HEK293 (cell line): ENCODE measurements around the gene WDR76.

Experiments used
- BCL11A ChIP-seq: fragments of 450-650 bp; formaldehyde crosslinking; IDR thresholded peaks from 2 replicates; pipeline ENCODE4 v1.5.1; 2016; ENCODE audit warnings: low read depth, missing biosample characterization, missing genetic modification characterization
- EGR2 ChIP-seq: fragments of 450-650 bp; formaldehyde crosslinking; IDR thresholded peaks from 2 replicates; pipeline ENCODE4 v1.5.1; 2016; ENCODE audit warnings: low read depth, missing biosample characterization, missing genetic modification characterization
- GLIS1 ChIP-seq: fragments of 450-650 bp; formaldehyde crosslinking; IDR thresholded peaks from 2 replicates; pipeline ENCODE4 v1.5.1; 2016; ENCODE audit warnings: missing biosample characterization, missing genetic modification characterization
- GLIS2 ChIP-seq: fragments of 450-650 bp; formaldehyde crosslinking; IDR thresholded peaks from 2 replicates; pipeline ENCODE4 v1.5.1; 2016; ENCODE audit warnings: missing biosample characterization, missing genetic modification characterization
- KLF7 ChIP-seq: fragments of 450-650 bp; formaldehyde crosslinking; IDR thresholded peaks from 2 replicates; pipeline ENCODE4 v1.5.1; 2016; ENCODE audit warnings: missing biosample characterization, missing genetic modification characterization, borderline replicate concordance
- PATZ1 ChIP-seq: fragments of 450-650 bp; formaldehyde crosslinking; IDR thresholded peaks from 2 replicates; pipeline ENCODE4 v1.5.1; 2016; ENCODE audit warnings: missing biosample characterization, missing genetic modification characterization
- SALL2 ChIP-seq: fragments of 450-650 bp; formaldehyde crosslinking; IDR thresholded peaks from 2 replicates; pipeline ENCODE4 v1.5.0; 2017; ENCODE audit warnings: missing biosample characterization, mild to moderate bottlenecking, missing genetic modification characterization, borderline replicate concordance
- SCRT1 ChIP-seq: fragments of 450-650 bp; formaldehyde crosslinking; IDR thresholded peaks from 2 replicates; pipeline ENCODE4 v1.5.1; 2016; ENCODE audit warnings: missing biosample characterization, missing genetic modification characterization, borderline replicate concordance
- SCRT2 ChIP-seq: fragments of 450-650 bp; formaldehyde crosslinking; IDR thresholded peaks from 2 replicates; pipeline ENCODE4 v1.5.1; 2016; ENCODE audit warnings: missing biosample characterization, missing genetic modification characterization
- WT1 ChIP-seq: fragments of 450-650 bp; formaldehyde crosslinking; IDR thresholded peaks from 2 replicates; pipeline ENCODE4 v1.5.1; 2016; ENCODE audit warnings: missing biosample characterization, missing genetic modification characterization
- YY1 ChIP-seq: fragments of 450-650 bp; formaldehyde crosslinking; IDR thresholded peaks from 2 replicates; pipeline ENCODE4 v1.5.1; 2018; ENCODE audit warnings: missing biosample characterization, missing genetic modification characterization
- ZBTB17 ChIP-seq: fragments of 450-650 bp; formaldehyde crosslinking; IDR thresholded peaks from 2 replicates; pipeline ENCODE4 v1.5.1; 2016; ENCODE audit warnings: missing biosample characterization, missing genetic modification characterization
- ZBTB21 ChIP-seq: fragments of 450-650 bp; formaldehyde crosslinking; IDR thresholded peaks from 2 replicates; pipeline ENCODE4 v1.5.1; 2017; ENCODE audit warnings: missing biosample characterization, missing genetic modification characterization
- ZEB2 ChIP-seq: fragments of 450-650 bp; formaldehyde crosslinking; IDR thresholded peaks from 2 replicates; pipeline ENCODE4 v1.5.1; 2016; ENCODE audit warnings: missing biosample characterization, missing genetic modification characterization
- ZFP37 ChIP-seq: fragments of 450-650 bp; formaldehyde crosslinking; IDR thresholded peaks from 2 replicates; pipeline ENCODE4 v1.5.1; 2016; ENCODE audit warnings: missing biosample characterization, missing genetic modification characterization
- ZFP69B ChIP-seq: fragments of 450-650 bp; formaldehyde crosslinking; IDR thresholded peaks from 2 replicates; pipeline ENCODE4 v1.5.1; 2016; ENCODE audit warnings: missing biosample characterization, missing genetic modification characterization
- ZIC2 ChIP-seq: fragments of 450-650 bp; formaldehyde crosslinking; IDR thresholded peaks from 2 replicates; pipeline ENCODE4 v1.5.1; 2016; ENCODE audit warnings: missing biosample characterization, missing genetic modification characterization
- ZNF112 ChIP-seq: fragments of 450-650 bp; formaldehyde crosslinking; IDR thresholded peaks from 2 replicates; pipeline ENCODE4 v1.5.0; 2017; ENCODE audit warnings: missing biosample characterization, missing genetic modification characterization
- ZNF146 ChIP-seq: fragments of 450-650 bp; formaldehyde crosslinking; IDR thresholded peaks from 2 replicates; pipeline ENCODE4 v1.5.1; 2016; ENCODE audit warnings: missing biosample characterization, missing genetic modification characterization
- ZNF157 ChIP-seq: fragments of 450-650 bp; formaldehyde crosslinking; IDR thresholded peaks from 2 replicates; pipeline ENCODE4 v1.5.1; 2016; ENCODE audit warnings: missing biosample characterization, missing genetic modification characterization
- ZNF324 ChIP-seq: fragments of 450-650 bp; formaldehyde crosslinking; IDR thresholded peaks from 2 replicates; pipeline ENCODE4 v1.5.1; 2016; ENCODE audit warnings: missing biosample characterization, missing genetic modification characterization
- ZNF394 ChIP-seq: fragments of 450-650 bp; formaldehyde crosslinking; IDR thresholded peaks from 2 replicates; pipeline ENCODE4 v1.5.1; 2016; ENCODE audit warnings: missing biosample characterization, missing genetic modification characterization, mild to moderate bottlenecking, moderate library complexity, borderline replicate concordance
- ZNF501 ChIP-seq: fragments of 450-650 bp; formaldehyde crosslinking; IDR thresholded peaks from 2 replicates; pipeline ENCODE4 v1.5.1; 2016; ENCODE audit warnings: missing biosample characterization, missing genetic modification characterization
- ZNF555 ChIP-seq: fragments of 450-650 bp; formaldehyde crosslinking; conservative IDR thresholded peaks from 2 replicates; pipeline ENCODE4 v1.5.1; 2017; ENCODE audit warnings: missing biosample characterization, mild to moderate bottlenecking, missing genetic modification characterization, inconsistent platforms
- ZNF561 ChIP-seq: fragments of 450-650 bp; IDR thresholded peaks from 2 replicates; pipeline ENCODE4 v1.5.1; 2018; ENCODE audit warnings: missing biosample characterization, missing genetic modification characterization, borderline replicate concordance
- ZNF585B ChIP-seq: fragments of 450-650 bp; formaldehyde crosslinking; IDR thresholded peaks from 2 replicates; pipeline ENCODE4 v1.5.1; 2016; ENCODE audit warnings: missing biosample characterization, missing genetic modification characterization
- ZNF626 ChIP-seq: fragments of 450-650 bp; sonication (Bioruptor Pico); formaldehyde crosslinking; IDR thresholded peaks from 2 replicates; pipeline ENCODE4 v1.5.1; 2018; ENCODE audit warnings: missing biosample characterization, missing genetic modification characterization, inconsistent platforms
- ZNF658 ChIP-seq: fragments of 450-650 bp; formaldehyde crosslinking; IDR thresholded peaks from 2 replicates; pipeline ENCODE4; 2016; ENCODE audit warnings: missing biosample characterization, missing genetic modification characterization
- ZNF785 ChIP-seq: fragments of 450-650 bp; formaldehyde crosslinking; IDR thresholded peaks from 2 replicates; pipeline ENCODE4 v1.5.1; 2016; ENCODE audit warnings: missing biosample characterization, missing genetic modification characterization
- ZNF830 ChIP-seq: fragments of 450-650 bp; IDR thresholded peaks from 2 replicates; pipeline ENCODE4 v1.5.0; 2018; ENCODE audit warnings: missing biosample characterization, missing genetic modification characterization, low read depth, mild to moderate bottlenecking, moderate library complexity
- ZNF837 ChIP-seq: fragments of 450-650 bp; formaldehyde crosslinking; IDR thresholded peaks from 2 replicates; pipeline ENCODE4 v1.5.1; 2016; ENCODE audit warnings: missing biosample characterization, missing genetic modification characterization
- ZSCAN16 ChIP-seq: fragments of 450-650 bp; formaldehyde crosslinking; IDR thresholded peaks from 2 replicates; pipeline ENCODE4 v1.5.1; 2016; ENCODE audit warnings: missing biosample characterization, missing genetic modification characterization
- ZSCAN30 ChIP-seq: fragments of 450-650 bp; IDR thresholded peaks from 2 replicates; pipeline ENCODE4 v1.5.1; 2018; ENCODE audit warnings: missing biosample characterization, mild to moderate bottlenecking, missing genetic modification characterization, moderate library complexity
- TF ChIP-seq, protein P1 (sequence below): fragments of 450-650 bp; formaldehyde crosslinking; IDR thresholded peaks from 2 replicates; pipeline ENCODE4 v1.5.1; 2016; ENCODE audit warnings: missing biosample characterization, missing genetic modification characterization, borderline replicate concordance
- TF ChIP-seq, protein P2 (sequence below): fragments of 450-650 bp; formaldehyde crosslinking; optimal IDR thresholded peaks from 2 replicates; pipeline ENCODE3; 2016; ENCODE audit warnings: missing biosample characterization, mild to moderate bottlenecking, missing genetic modification characterization

The WDR76 gene

GRCh38 chr15:43826508-43827341 lies at the start of gene WDR76 (continued):
- TF ChIP-seq, protein P1, sequence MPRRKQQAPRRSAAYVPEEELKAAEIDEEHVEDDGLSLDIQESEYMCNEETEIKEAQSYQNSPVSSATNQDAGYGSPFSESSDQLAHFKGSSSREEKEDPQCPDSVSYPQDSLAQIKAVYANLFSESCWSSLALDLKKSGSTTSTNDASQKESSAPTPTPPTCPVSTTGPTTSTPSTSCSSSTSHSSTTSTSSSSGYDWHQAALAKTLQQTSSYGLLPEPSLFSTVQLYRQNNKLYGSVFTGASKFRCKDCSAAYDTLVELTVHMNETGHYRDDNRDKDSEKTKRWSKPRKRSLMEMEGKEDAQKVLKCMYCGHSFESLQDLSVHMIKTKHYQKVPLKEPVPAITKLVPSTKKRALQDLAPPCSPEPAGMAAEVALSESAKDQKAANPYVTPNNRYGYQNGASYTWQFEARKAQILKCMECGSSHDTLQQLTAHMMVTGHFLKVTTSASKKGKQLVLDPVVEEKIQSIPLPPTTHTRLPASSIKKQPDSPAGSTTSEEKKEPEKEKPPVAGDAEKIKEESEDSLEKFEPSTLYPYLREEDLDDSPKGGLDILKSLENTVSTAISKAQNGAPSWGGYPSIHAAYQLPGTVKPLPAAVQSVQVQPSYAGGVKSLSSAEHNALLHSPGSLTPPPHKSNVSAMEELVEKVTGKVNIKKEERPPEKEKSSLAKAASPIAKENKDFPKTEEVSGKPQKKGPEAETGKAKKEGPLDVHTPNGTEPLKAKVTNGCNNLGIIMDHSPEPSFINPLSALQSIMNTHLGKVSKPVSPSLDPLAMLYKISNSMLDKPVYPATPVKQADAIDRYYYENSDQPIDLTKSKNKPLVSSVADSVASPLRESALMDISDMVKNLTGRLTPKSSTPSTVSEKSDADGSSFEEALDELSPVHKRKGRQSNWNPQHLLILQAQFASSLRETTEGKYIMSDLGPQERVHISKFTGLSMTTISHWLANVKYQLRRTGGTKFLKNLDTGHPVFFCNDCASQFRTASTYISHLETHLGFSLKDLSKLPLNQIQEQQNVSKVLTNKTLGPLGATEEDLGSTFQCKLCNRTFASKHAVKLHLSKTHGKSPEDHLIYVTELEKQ (tag by site-specific recombination), result no peak; the same call in 1 of the 2 replicates
- TF ChIP-seq ZNF501 (tag by site-specific recombination) (peak; percentile 71; the same call in 1 of the 2 replicates), ZNF394 (tag by site-specific recombination) (no peak), ZFP69B (tag by site-specific recombination) (peak; percentile 83), ZSCAN16 (tag by site-specific recombination) (no peak), ZNF626 (tag by site-specific recombination) (no peak), ZNF324 (tag by site-specific recombination) (peak; percentile 62; the same call in 1 of the 2 replicates), ZSCAN30 (peak; percentile 52; the same call in 1 of the 2 replicates), PATZ1 (tag by site-specific recombination) (peak; percentile 69), ZNF157 (no peak), SCRT2 (tag by site-specific recombination) (no peak), ZBTB21 (peak; percentile 8; the same call in 1 of the 2 replicates), ZEB2 (tag by site-specific recombination) (peak; percentile 75), GLIS1 (peak; percentile 79), SCRT1 (tag by site-specific recombination) (no peak), ZFP37 (no peak), WT1 (tag by site-specific recombination) (0 out of 2 replicates have a peak, but pooled peaks have one; percentile 42), ZNF658 (tag by site-specific recombination) (no peak), KLF7 (peak; percentile 85), SALL2 (tag by site-specific recombination) (no peak), ZIC2 (tag by site-specific recombination) (peak; percentile 37; the same call in 1 of the 2 replicates), ZNF785 (tag by site-specific recombination) (peak; percentile 38; the same call in 1 of the 2 replicates), ZNF561 (0 out of 2 replicates have a peak, but pooled peaks have one; percentile 45), ZNF146 (tag by site-specific recombination) (no peak), ZNF585B (tag by site-specific recombination) (no peak), YY1 (no peak), ZNF830 (tag by site-specific recombination) (no peak), BCL11A (0 out of 2 replicates have a peak, but pooled peaks have one; percentile 50), ZNF837 (tag by site-specific recombination) (no peak), GLIS2 (tag by site-specific recombination) (peak; percentile 88), EGR2 (no peak), ZNF555 (tag by site-specific recombination) (no peak), ZBTB17 (tag by site-specific recombination) (peak; percentile 45), ZNF112 (tag by site-specific recombination) (no peak)
- TF ChIP-seq, protein P2, sequence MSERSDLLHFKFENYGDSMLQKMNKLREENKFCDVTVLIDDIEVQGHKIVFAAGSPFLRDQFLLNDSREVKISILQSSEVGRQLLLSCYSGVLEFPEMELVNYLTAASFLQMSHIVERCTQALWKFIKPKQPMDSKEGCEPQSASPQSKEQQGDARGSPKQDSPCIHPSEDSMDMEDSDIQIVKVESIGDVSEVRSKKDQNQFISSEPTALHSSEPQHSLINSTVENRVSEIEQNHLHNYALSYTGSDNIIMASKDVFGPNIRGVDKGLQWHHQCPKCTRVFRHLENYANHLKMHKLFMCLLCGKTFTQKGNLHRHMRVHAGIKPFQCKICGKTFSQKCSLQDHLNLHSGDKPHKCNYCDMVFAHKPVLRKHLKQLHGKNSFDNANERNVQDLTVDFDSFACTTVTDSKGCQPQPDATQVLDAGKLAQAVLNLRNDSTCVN (tag by site-specific recombination), result peak; percentile 45
